Cardiac muscle cell (in vitro differentiated cells and primary cell): Measurements from ENCODE around the gene TRAPPC2. TPM values are rescaled to one million over a fixed set of nuclear protein-coding genes. Genes with fewer than 3 reads are reported as not detected.

ENCODE experiments used
- DNase-seq, 2 donors: peaks; one replicate each; pipeline versions ENCODE4 v3.0.0 to v3.0.0-alpha.2; 2010 to 2017; ENCODE audit warnings: low read depth in 1 of 2, low spot score in 1 of 2
- H3K27ac ChIP-seq: fragments of 200-600 bp; sonication (generic); 2 replicates; pipeline ENCODE4 v1.5.1; 2016
- H3K27me3 ChIP-seq: fragments of 200-600 bp; sonication (generic); 2 replicates; pipeline ENCODE4 v1.6.0; 2016; ENCODE audit warnings: control low read depth
- H3K36me3 ChIP-seq: fragments of 200-600 bp; sonication (generic); 2 replicates; pipeline ENCODE4 v1.5.1; 2016; ENCODE audit warnings: control low read depth
- H3K4me1 ChIP-seq: fragments of 200-600 bp; sonication (generic); 2 replicates; pipeline ENCODE4 v1.8.1; 2017; ENCODE audit warnings: low read depth, mild to moderate bottlenecking, mixed run types
- H3K4me3 ChIP-seq: fragments of 200-600 bp; sonication (generic); 2 replicates; pipeline ENCODE4 v1.5.1; 2016; ENCODE audit warnings: mild to moderate bottlenecking
- H3K9me3 ChIP-seq: fragments of 200-600 bp; sonication (generic); 2 replicates; pipeline ENCODE4 v1.5.1; 2017; ENCODE audit warnings: low read depth, mild to moderate bottlenecking, control low read depth
- CTCF ChIP-seq: IDR thresholded peaks from 2 replicates; pipeline ENCODE4 v1.5.1; 2012; ENCODE audit warnings: low read depth, mild to moderate bottlenecking, low read length
- polyA plus RNA-seq: library from polyadenylated mRNA; unstranded; fragments of >200 nt; fragmentation: Nextera tagmentation; extraction: Ambion mirVana; gene quantifications from 2 replicates; pipeline ENCODE4 v1.2.1, GENCODE V29; 2016
- total RNA-seq: library from RNA; depleted of rRNA; stranded (reverse); fragments of >200 nt; gene quantifications from 2 replicates; pipeline ENCODE4 v1.2.3, GENCODE V29; 2016

Gene TRAPPC2
- total and polyA plus RNA-seq, 2 experiments from 2014 or later: 25.2 to 27.9 TPM

DNA sequence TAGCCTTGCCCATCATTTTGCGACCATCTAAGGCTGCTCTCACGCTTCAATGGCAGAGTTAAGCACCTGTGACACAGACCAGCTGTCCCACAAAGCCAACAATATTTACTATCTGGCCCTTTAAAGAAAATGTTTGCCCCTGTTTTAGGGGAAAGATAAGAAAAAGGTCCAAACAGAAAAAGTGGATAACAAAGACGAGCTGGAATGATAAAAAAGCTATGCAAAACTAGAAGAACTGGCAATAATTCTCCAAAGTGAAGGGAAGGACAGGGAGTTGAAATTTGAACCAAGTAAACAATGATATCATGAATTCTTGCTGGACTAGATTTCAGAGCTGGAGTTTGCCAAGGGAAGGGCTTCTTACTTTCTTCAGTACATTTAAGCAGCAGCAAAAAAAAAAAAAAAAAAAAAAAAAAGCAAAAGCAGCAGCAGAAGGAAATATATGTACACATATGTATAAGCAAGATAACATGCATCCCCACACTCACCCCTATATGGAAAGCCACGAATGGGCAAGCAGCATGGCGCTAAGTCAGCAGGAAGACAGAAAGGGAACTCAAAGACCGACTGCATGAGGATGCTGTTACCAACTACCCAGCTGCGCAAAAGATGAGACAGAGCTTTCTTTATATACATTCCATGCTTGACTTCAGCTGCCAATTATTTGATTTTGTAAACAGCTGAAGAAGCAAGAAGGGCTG lies 12.5 kb downstream of the TRAPPC2 start:
- Histone ChIP-seq H3K9me3 (no peaks in the 10 kb centered on the region), H3K36me3 (peaks cover 10% of the 10 kb centered on the region), H3K27me3 (no peaks in the 10 kb centered on the region), H3K4me3 (no peak overlapping the region), H3K4me1 (peaks cover 7% of the 10 kb centered on the region), H3K27ac (peak overlapping the region; percentile 62)
- DNase-seq: peak in 1 of 2 donors; percentile 40
- TF ChIP-seq CTCF: no peak

DNA sequence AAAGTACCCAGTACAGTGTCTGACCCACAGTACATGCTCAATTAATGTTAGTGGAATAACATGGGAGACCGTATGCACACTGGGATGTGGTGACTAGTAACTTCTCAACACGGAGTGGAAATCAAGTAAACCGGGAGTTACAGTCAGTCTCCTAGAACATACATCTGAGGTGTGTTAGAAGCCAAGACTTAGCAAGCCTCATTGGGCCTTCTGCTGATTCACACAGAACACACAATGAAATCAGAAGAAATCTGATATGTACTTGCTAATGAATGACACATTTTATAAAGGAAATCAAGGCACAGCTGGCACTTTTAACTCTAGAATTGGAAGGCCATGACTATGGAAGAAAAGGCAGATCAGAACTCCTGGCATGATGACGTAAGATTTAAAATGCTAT lies 13.0 kb downstream of the TRAPPC2 start:
- no peak for TF ChIP-seq CTCF
- Histone ChIP-seq H3K27me3 (no peaks in the 10 kb centered on the region), H3K27ac (peak overlapping the region; percentile 62), H3K36me3 (peaks cover 11% of the 10 kb centered on the region), H3K4me3 (no peak overlapping the region), H3K9me3 (no peaks in the 10 kb centered on the region), H3K4me1 (peaks cover 10% of the 10 kb centered on the region)
- DNase-seq: no peak

DNA sequence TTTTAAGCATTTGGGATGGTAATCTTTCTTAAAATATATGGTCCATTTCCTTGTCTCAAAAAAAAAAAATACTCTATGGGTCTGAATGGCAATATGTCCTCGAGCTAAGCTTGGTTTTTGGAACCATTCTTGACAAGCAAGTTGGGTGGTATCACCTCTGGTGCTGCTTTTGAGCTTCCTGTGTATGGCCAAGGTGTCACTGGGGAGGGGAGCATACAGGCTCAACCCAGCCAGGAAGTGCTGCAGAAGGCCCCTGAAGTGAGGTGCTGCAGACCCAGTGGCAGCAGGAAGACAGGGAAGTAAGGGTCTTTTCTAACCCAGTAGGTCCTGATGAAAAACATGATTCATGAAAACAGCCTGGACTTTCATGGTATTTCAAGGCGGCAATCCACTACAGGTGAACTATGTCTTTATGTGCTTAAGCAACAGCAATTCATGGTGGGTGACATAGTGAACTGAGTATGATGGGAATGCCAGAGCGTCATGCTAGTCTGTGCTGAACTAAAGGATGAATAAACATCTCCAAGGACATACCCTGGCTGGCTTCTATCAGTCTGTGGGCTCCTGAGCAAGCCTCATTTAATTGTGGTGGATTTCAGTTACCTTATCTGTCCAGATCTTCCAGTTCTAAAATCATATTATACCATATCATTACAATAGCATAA lies 15.1 kb downstream of the TRAPPC2 start:
- Histone ChIP-seq H3K4me3 (no peak overlapping the region), H3K36me3 (peaks cover 30% of the 10 kb centered on the region), H3K27me3 (no peaks in the 10 kb centered on the region), H3K9me3 (no peaks in the 10 kb centered on the region), H3K4me1 (peaks cover 10% of the 10 kb centered on the region), H3K27ac (no peak overlapping the region)
- DNase-seq: no peak
- no peak for TF ChIP-seq CTCF

GRCh38 chrX:13717700-13718472 lies 16.5 kb downstream of the TRAPPC2 start:
- peak in 1 of 2 donors; percentile 44 for DNase-seq
- no peak for TF ChIP-seq CTCF
- H3K27ac ChIP-seq: peak overlapping the region; percentile 19

GRCh38 chrX:13716905-13717304 lies 17.5 kb downstream of the TRAPPC2 start:
- peaks cover 6% of the 10 kb centered on the region for H3K4me1 ChIP-seq
- H3K27ac ChIP-seq: no peak overlapping the region
- no peaks in the 10 kb centered on the region for H3K9me3 ChIP-seq
- H3K27me3 ChIP-seq: no peaks in the 10 kb centered on the region
- H3K4me3 ChIP-seq: no peak overlapping the region
- TF ChIP-seq CTCF: no peak
- peaks cover 38% of the 10 kb centered on the region for H3K36me3 ChIP-seq
- DNase-seq: no peak

More at GRCh38 chrX:13717700-13718472, 16.5 kb downstream of the TRAPPC2 start:
- Histone ChIP-seq H3K27me3 (no peaks in the 10 kb centered on the region), H3K9me3 (no peaks in the 10 kb centered on the region), H3K4me3 (no peak overlapping the region), H3K4me1 (peaks cover 10% of the 10 kb centered on the region), H3K36me3 (peaks cover 38% of the 10 kb centered on the region)
